CD4-positive, alpha-beta memory T cell (primary cell): Measurements from ENCODE around the gene TMEM169. TPM values are rescaled to one million over a fixed set of nuclear protein-coding genes. Genes with fewer than 3 reads are reported as not detected.

ENCODE experiments used
- CTCF ChIA-PET: fragments of 350-600 bp; sonication (Branson Sonifier 250); formaldehyde crosslinking; loops from one replicate; lab custom pipeline; 2021; ENCODE audit warnings: inconsistent platforms; ENCODE audit not compliant: partially characterized antibody; lab: Charles Lee
- POLR2A ChIA-PET: fragments of 350-600 bp; sonication (Branson Sonifier 250); formaldehyde crosslinking; loops from one replicate; lab custom pipeline; 2021; ENCODE audit not compliant: partially characterized antibody; lab: Charles Lee
- DNase-seq, 5 donors: peaks; one replicate each; pipeline versions ENCODE4 v3.0.0 to v3.0.0-alpha.2; 2020 to 2022; ENCODE audit warnings: mixed read lengths in 1 of 5
- H3K27ac ChIP-seq: one replicate; pipeline ENCODE4 v1.7.0; 2013; ENCODE audit warnings: low read depth, low read length
- H3K27me3 ChIP-seq: 2 replicates; pipeline ENCODE4 v1.7.0; 2013; ENCODE audit warnings: mild to moderate bottlenecking, low read length, moderate library complexity; ENCODE audit not compliant: insufficient read depth
- H3K36me3 ChIP-seq: 2 replicates; pipeline ENCODE4 v1.7.0; 2013; ENCODE audit warnings: mild to moderate bottlenecking, low read length, moderate library complexity; ENCODE audit not compliant: insufficient read depth
- H3K4me1 ChIP-seq: 2 replicates; pipeline ENCODE4 v1.7.0; 2013; ENCODE audit warnings: mild to moderate bottlenecking, low read length, moderate library complexity; ENCODE audit not compliant: insufficient read depth
- H3K4me3 ChIP-seq, 2 donors: one replicate each; pipeline ENCODE4 v1.7.0; 2013; ENCODE audit warnings: low read length in 2 of 2, mild to moderate bottlenecking in 1 of 2
- H3K9me3 ChIP-seq, 2 donors: one replicate each; pipeline ENCODE4 v1.7.0; 2013; ENCODE audit warnings: low read length in 2 of 2, control low read depth in 1 of 2; ENCODE audit not compliant: control insufficient read depth in 1 of 2
- H3K27ac Mint-ChIP-seq, 7 donors: one replicate each; pipeline ENCODE4 v1.8.0; 2020 to 2021; ENCODE audit warnings: mixed read lengths in 7 of 7, mild to moderate bottlenecking in 6 of 7, inconsistent platforms in 3 of 7, moderate library complexity in 3 of 7
- H3K27me3 Mint-ChIP-seq, 2 donors: one replicate each; pipeline ENCODE4 v1.8.0; 2020 to 2021; ENCODE audit warnings: mixed read lengths in 2 of 2
- H3K36me3 Mint-ChIP-seq, 2 donors: one replicate each; pipeline ENCODE4 v1.8.0; 2020 to 2021; ENCODE audit warnings: mixed read lengths in 2 of 2, inconsistent platforms in 1 of 2, mild to moderate bottlenecking in 1 of 2
- H3K4me1 Mint-ChIP-seq, 4 donors: one replicate each; pipeline ENCODE4 v1.8.0; 2020 to 2021; ENCODE audit warnings: mixed read lengths in 4 of 4, mild to moderate bottlenecking in 1 of 4
- H3K4me3 Mint-ChIP-seq, 8 donors: one replicate each; pipeline ENCODE4 v1.8.0; 2020 to 2021; ENCODE audit warnings: mixed read lengths in 8 of 8, mild to moderate bottlenecking in 7 of 8, moderate library complexity in 6 of 8, inconsistent platforms in 3 of 8
- H3K9me3 Mint-ChIP-seq, 8 donors: one replicate each; pipeline ENCODE4 v1.8.0; 2020 to 2021; ENCODE audit warnings: mixed read lengths in 8 of 8, mild to moderate bottlenecking in 5 of 8, inconsistent platforms in 3 of 8, moderate library complexity in 1 of 8
- intact Hi-C: fragments of 100-400 bp; cut with micrococcal nuclease; formaldehyde crosslinking; loops from one replicate; pipeline ENCODE4 v1.15.1; 2023
- polyA plus RNA-seq, 2 donors: library from polyadenylated mRNA; unstranded; fragments of 300-500 nt; fragmentation: Illumina TruSeq; gene quantifications; one replicate each; pipeline ENCODE4 v1.2.3, GENCODE V29; 2021
- total RNA-seq, 2 experiments: library from RNA; stranded (reverse); gene quantifications; one replicate each; pipeline ENCODE4 v1.2.3, GENCODE V29; 2021

Gene TMEM169
- total and polyA plus RNA-seq, 4 experiments from 2014 or later = 2.0 to 5.1 (median 3.0) TPM

- DNase-seq = no peak
- H3K4me3 ChIP-seq = no peak overlapping the region
- peaks cover 80% of the 10 kb centered on the region for H3K4me1 ChIP-seq
- peaks cover 74% of the 10 kb centered on the region for H3K36me3 ChIP-seq
- no peaks in the 10 kb centered on the region for H3K9me3 ChIP-seq
- H3K36me3 Mint-ChIP-seq = peaks cover 70 to 92% of the 10 kb centered on the region in 2 donors
- H3K27ac Mint-ChIP-seq = peak overlapping the region in 2 of 7 donors; percentile 46 to 47
- H3K4me1 Mint-ChIP-seq = peaks cover 57 to 83% (median 71%) of the 10 kb centered on the region in 4 donors
- CTCF ChIA-PET = interaction anchor here (0.6 to 1.1 kb wide), 2 partner anchors 24 to 85 kb away, joined by 3 read pairs; no protein-coding TSS in a partner anchor
- H3K27me3 ChIP-seq = no peaks in the 10 kb centered on the region
- POLR2A ChIA-PET = interaction anchor here (0.6 kb wide), 1 partner anchor 13 kb away, joined by 3 read pairs; no protein-coding TSS in a partner anchor
- intact Hi-C loops = loop anchor here (10.0 kb wide), 1 partner anchor 83 kb away; no protein-coding TSS in a partner anchor
- H3K27me3 Mint-ChIP-seq = no peaks in the 10 kb centered on the region
- H3K9me3 Mint-ChIP-seq = peaks cover 0 to 4% (median 0%) of the 10 kb centered on the region in 8 donors
- no peak overlapping the region for H3K27ac ChIP-seq
- peak overlapping the region in 2 of 8 donors; percentile 23 to 26 for H3K4me3 Mint-ChIP-seq
Observed at GRCh38 chr2:216117561-216118340, 36.0 kb downstream of the TMEM169 start.

DNA sequence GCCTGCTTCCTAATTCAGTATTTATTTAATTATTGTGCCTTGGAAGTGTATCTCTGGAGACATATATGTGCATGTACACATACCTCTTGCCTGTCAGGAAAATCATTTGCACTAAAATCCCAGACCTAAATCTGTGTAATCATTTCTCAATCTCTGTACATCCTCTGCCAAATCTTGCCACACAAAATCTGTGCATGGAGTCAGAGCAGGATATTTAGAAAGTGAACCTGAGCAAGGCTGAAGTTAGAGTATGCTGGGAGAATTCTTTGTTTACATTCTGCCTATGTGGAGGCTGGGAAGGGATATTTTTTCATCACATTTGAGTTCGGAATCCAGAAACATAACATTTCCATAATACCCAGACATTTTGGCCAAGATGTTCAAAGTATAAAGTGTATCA lies 36.8 kb downstream of the TMEM169 start:
- no peaks in the 10 kb centered on the region for H3K9me3 ChIP-seq
- H3K4me1 ChIP-seq = peaks cover 74% of the 10 kb centered on the region
- CTCF ChIA-PET = interaction anchor here (0.8 to 1.7 kb wide), 2 partner anchors 11 to 16 kb away, joined by 3 to 6 read pairs; no protein-coding TSS in a partner anchor
- Mint-ChIP-seq H3K4me3 (peak overlapping the region in 1 of 8 donors; percentile 41), H3K4me1 (peaks cover 52 to 76% (median 65%) of the 10 kb centered on the region in 4 donors), H3K27me3 (no peaks in the 10 kb centered on the region), H3K9me3 (peaks cover 0 to 3% (median 0%) of the 10 kb centered on the region in 8 donors), H3K27ac (peak overlapping the region in 2 of 7 donors; percentile 18 to 35), H3K36me3 (peaks cover 64 to 91% of the 10 kb centered on the region in 2 donors)
- peaks cover 74% of the 10 kb centered on the region for H3K36me3 ChIP-seq
- POLR2A ChIA-PET = interaction anchor here (2.7 kb wide), 1 partner anchor 37 kb away, joined by 6 read pairs; the partner anchor contains the start of genes PECR and TMEM169
- DNase-seq = no peak
- intact Hi-C loops = loop anchor here (10.0 kb wide), 1 partner anchor 84 kb away; no protein-coding TSS in a partner anchor
- no peak overlapping the region for H3K27ac ChIP-seq
- H3K27me3 ChIP-seq = no peaks in the 10 kb centered on the region
- no peak overlapping the region for H3K4me3 ChIP-seq

GRCh38 chr2:216119146-216119545 lies 37.4 kb downstream of the TMEM169 start:
- intact Hi-C loops = loop anchor here (10.0 kb wide), 1 partner anchor 84 kb away; no protein-coding TSS in a partner anchor
- CTCF ChIA-PET = interaction anchor here (0.6 to 1.7 kb wide), 4 partner anchors 12 to 135 kb away, joined by 3 to 6 read pairs (median 4); no protein-coding TSS in a partner anchor
- Histone ChIP-seq H3K27ac (no peak overlapping the region), H3K4me1 (peaks cover 67% of the 10 kb centered on the region), H3K36me3 (peaks cover 70% of the 10 kb centered on the region), H3K27me3 (no peaks in the 10 kb centered on the region), H3K9me3 (no peaks in the 10 kb centered on the region), H3K4me3 (no peak overlapping the region)
- peaks cover 0 to 3% (median 0%) of the 10 kb centered on the region in 8 donors for H3K9me3 Mint-ChIP-seq
- DNase-seq = no peak
- H3K27me3 Mint-ChIP-seq = no peaks in the 10 kb centered on the region
- POLR2A ChIA-PET = interaction anchor here (1.0 to 2.7 kb wide), 3 partner anchors 9 to 62 kb away, joined by 3 to 6 read pairs (median 3); partner anchors contain the start of genes PECR and TMEM169
- H3K4me3 Mint-ChIP-seq = peak overlapping the region in 1 of 8 donors; percentile 31
- peak overlapping the region in 3 of 7 donors; percentile 5 to 82 (median 77) for H3K27ac Mint-ChIP-seq
- H3K4me1 Mint-ChIP-seq = peaks cover 51 to 69% (median 61%) of the 10 kb centered on the region in 4 donors
- peaks cover 63 to 90% of the 10 kb centered on the region in 2 donors for H3K36me3 Mint-ChIP-seq

DNA sequence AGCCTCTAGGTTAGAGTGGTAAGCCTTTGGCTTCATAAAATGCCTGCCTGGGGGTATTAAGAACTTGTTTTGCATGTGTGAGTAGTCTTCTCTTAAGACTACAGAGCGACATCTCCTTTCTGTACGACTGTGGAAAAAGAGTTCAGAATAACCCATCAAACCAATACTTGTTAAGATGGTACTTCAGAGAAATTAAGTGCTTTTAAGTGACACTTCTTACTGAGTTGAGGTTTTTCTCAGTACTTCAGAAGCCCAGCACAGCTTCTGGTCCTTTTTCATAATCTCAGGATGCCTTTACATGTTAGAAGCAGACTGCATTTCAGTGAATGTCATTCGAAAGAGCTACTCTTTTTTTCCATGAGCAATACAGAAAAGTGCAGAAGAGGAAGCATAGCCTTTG lies 38.3 kb downstream of the TMEM169 start:
- Histone ChIP-seq H3K27ac (no peak overlapping the region), H3K27me3 (no peaks in the 10 kb centered on the region), H3K4me3 (no peak overlapping the region), H3K4me1 (peaks cover 62% of the 10 kb centered on the region), H3K9me3 (no peaks in the 10 kb centered on the region), H3K36me3 (peaks cover 75% of the 10 kb centered on the region)
- no peak for DNase-seq
- Mint-ChIP-seq H3K4me3 (peak overlapping the region in 2 of 8 donors; percentile 6 to 49), H3K9me3 (no peaks in the 10 kb centered on the region), H3K27me3 (no peaks in the 10 kb centered on the region), H3K27ac (peak overlapping the region in 5 of 7 donors; percentile 14 to 78 (median 60)), H3K4me1 (peaks cover 47 to 68% (median 57%) of the 10 kb centered on the region in 4 donors), H3K36me3 (peaks cover 63 to 89% of the 10 kb centered on the region in 2 donors)
- intact Hi-C loops = loop anchor here (10.0 kb wide), 1 partner anchor 85 kb away; no protein-coding TSS in a partner anchor
- ChIA-PET CTCF (interaction anchor here (0.6 to 1.7 kb wide), 5 partner anchors 12 to 136 kb away, joined by 3 to 6 read pairs (median 3); no protein-coding TSS in a partner anchor), POLR2A (interaction anchor here (1.4 to 2.7 kb wide), 2 partner anchors 10 to 38 kb away, joined by 3 to 6 read pairs; partner anchors contain the start of genes PECR and TMEM169)

GRCh38 chr2:216121255-216121654 lies 39.5 kb downstream of the TMEM169 start:
- H3K9me3 ChIP-seq = no peaks in the 10 kb centered on the region
- H3K4me1 ChIP-seq = peaks cover 50% of the 10 kb centered on the region
- Mint-ChIP-seq H3K9me3 (no peaks in the 10 kb centered on the region), H3K27ac (peak overlapping the region in 4 of 7 donors; percentile 48 to 68 (median 55)), H3K36me3 (peaks cover 67 to 94% of the 10 kb centered on the region in 2 donors), H3K4me3 (no peak overlapping the region), H3K4me1 (peaks cover 41 to 59% (median 47%) of the 10 kb centered on the region in 4 donors), H3K27me3 (no peaks in the 10 kb centered on the region)
- no peak for DNase-seq
- ChIA-PET POLR2A (no interaction called here), CTCF (interaction anchor here (1.4 kb wide), 1 partner anchor 87 kb away, joined by 3 read pairs; no protein-coding TSS in a partner anchor)
- intact Hi-C loops = loop anchor here (1.0 kb wide), 1 partner anchor 42 kb away; no protein-coding TSS in a partner anchor
- H3K27ac ChIP-seq = no peak overlapping the region
- H3K36me3 ChIP-seq = peaks cover 81% of the 10 kb centered on the region
- H3K4me3 ChIP-seq = no peak overlapping the region
- no peaks in the 10 kb centered on the region for H3K27me3 ChIP-seq

DNA sequence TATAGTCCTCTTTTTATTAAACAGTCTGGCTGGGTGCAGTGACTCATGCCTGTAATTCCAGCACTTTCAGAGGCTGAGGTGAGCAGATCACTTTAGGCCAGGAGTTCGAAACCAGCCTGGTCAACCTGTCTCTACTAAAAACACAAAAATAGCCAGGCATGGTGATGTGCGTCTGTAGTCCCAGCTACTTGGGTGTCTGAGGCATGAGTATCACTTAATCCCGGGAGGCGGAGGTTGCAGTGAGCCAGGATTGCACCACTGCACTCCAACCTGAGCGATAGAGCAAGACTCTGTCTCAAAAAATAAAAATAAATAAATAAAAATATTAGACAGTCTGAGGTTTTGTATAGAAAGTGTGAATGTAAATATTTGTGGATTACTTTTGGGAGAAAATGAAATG lies 45.2 kb downstream of the TMEM169 start:
- Histone ChIP-seq H3K4me3 (no peak overlapping the region), H3K4me1 (peaks cover 39% of the 10 kb centered on the region), H3K27me3 (no peaks in the 10 kb centered on the region), H3K27ac (no peak overlapping the region), H3K9me3 (no peaks in the 10 kb centered on the region), H3K36me3 (peaks cover 77% of the 10 kb centered on the region)
- H3K9me3 Mint-ChIP-seq = peaks cover 0 to 2% (median 0%) of the 10 kb centered on the region in 8 donors
- H3K27ac Mint-ChIP-seq = peak overlapping the region in 6 of 7 donors; percentile 13 to 89 (median 45)
- intact Hi-C loops = no loop called here
- H3K27me3 Mint-ChIP-seq = no peaks in the 10 kb centered on the region
- peaks cover 31 to 51% (median 44%) of the 10 kb centered on the region in 4 donors for H3K4me1 Mint-ChIP-seq
- ChIA-PET CTCF (interaction anchor here (0.6 to 1.4 kb wide), 4 partner anchors 13 to 277 kb away, joined by 3 to 4 read pairs (median 3); no protein-coding TSS in a partner anchor), POLR2A (no interaction called here)
- H3K36me3 Mint-ChIP-seq = peaks cover 72 to 87% of the 10 kb centered on the region in 2 donors
- DNase-seq = no peak
- H3K4me3 Mint-ChIP-seq = peak overlapping the region in 1 of 8 donors; percentile 22
